NCI-H1092 treated with DMSO at 0.1 percent for 48 hours (cell line): Measurements from ENCODE around the gene GREM1.

Source experiments
- DNase-seq: peaks from one replicate; lab custom pipeline; 2025; lab: John Stamatoyannopoulos, UW

The GREM1 gene

GRCh38 chr15:32717426-32718226 lies at the start of gene GREM1:
TSS of gene GREM1 (plus strand) at chr15:32718004. CDS start at chr15:32730691, 12,687 bp downstream.
- no peak for DNase-seq

- no peak for DNase-seq
Observed at GRCh38 chr15:32668942-32669341, 48.9 kb upstream of the GREM1 start.

- no peak for DNase-seq
Observed at GRCh38 chr15:32669896-32670611, 47.8 kb upstream of the GREM1 start.

GRCh38 chr15:32670623-32671022 lies 47.2 kb upstream of the GREM1 start:
- no peak for DNase-seq

GRCh38 chr15:32671339-32672325 lies 46.2 kb upstream of the GREM1 start:
- no peak for DNase-seq

GRCh38 chr15:32674681-32675080 lies 43.1 kb upstream of the GREM1 start:
- no peak for DNase-seq

- no peak for DNase-seq
Observed at GRCh38 chr15:32675466-32675865, 42.3 kb upstream of the GREM1 start.

- DNase-seq: peak; percentile 35
Observed at GRCh38 chr15:32676169-32676568, 41.6 kb upstream of the GREM1 start.

- DNase-seq: peak; percentile 89
Observed at GRCh38 chr15:32677238-32677750, 40.5 kb upstream of the GREM1 start.

- DNase-seq: no peak
Observed at GRCh38 chr15:32679298-32679690, 38.5 kb upstream of the GREM1 start.

- no peak for DNase-seq
Observed at GRCh38 chr15:32682569-32682968, 35.2 kb upstream of the GREM1 start.

- no peak for DNase-seq
Observed at GRCh38 chr15:32682977-32683630, 34.7 kb upstream of the GREM1 start.

GRCh38 chr15:32683906-32684584 lies 33.8 kb upstream of the GREM1 start:
- no peak for DNase-seq

- no peak for DNase-seq
Observed at GRCh38 chr15:32685576-32685975, 32.2 kb upstream of the GREM1 start.

GRCh38 chr15:32687556-32687955 lies 30.2 kb upstream of the GREM1 start:
- DNase-seq: no peak

- DNase-seq: peak; percentile 59
Observed at GRCh38 chr15:32688151-32688639, 29.6 kb upstream of the GREM1 start.

- DNase-seq: no peak
Observed at GRCh38 chr15:32690941-32691688, 26.7 kb upstream of the GREM1 start.

- DNase-seq: no peak
Observed at GRCh38 chr15:32691689-32692038, 26.1 kb upstream of the GREM1 start.

GRCh38 chr15:32692286-32692685 lies 25.5 kb upstream of the GREM1 start:
- no peak for DNase-seq
